ENCODE measurements around the gene LITAFD.
"Not testable (repeated sequence)": the region's sequence is repeated elsewhere in the genome, so short reads cannot be mapped to it uniquely, and the experiment has no call there.

The LITAFD gene

GRCh38 chr16:8899709-8900317 is 17.7 kb downstream of the LITAFD start:
- no peak for DNase-seq

GRCh38 chr16:8900343-8900742 is 18.2 kb downstream of the LITAFD start:
- DNase-seq: no peak

DNA sequence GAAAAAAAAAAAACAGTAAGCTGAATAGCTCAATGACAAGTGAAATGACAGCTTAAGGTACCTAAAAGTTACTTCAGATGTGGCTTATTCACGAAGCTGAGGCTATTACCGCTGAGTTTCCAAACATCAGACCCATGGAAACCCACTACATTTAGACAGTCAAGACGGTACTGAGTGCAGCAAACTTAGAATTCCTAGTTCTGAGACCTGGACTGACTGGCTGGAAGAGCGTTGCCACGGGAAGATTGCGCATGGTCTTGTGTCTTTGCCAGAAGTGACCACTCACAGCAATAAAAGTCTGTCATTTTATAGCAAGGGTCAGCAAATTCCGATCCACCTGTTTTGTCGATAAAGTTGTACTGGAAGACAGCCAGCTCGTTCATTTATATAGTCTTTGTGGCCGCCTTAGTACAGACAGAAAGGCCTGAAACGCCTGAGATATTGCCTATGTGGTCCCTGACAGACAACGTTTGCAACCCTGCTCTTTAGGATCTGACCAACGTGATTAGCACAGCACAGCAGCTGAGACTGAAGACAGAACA is 19.2 kb downstream of the LITAFD start:
- no peak for DNase-seq

GRCh38 chr16:8903004-8903403 is 20.9 kb downstream of the LITAFD start:
- DNase-seq: no peak

GRCh38 chr16:8904018-8904430 is 21.9 kb downstream of the LITAFD start:
- DNase-seq: no peak

DNA sequence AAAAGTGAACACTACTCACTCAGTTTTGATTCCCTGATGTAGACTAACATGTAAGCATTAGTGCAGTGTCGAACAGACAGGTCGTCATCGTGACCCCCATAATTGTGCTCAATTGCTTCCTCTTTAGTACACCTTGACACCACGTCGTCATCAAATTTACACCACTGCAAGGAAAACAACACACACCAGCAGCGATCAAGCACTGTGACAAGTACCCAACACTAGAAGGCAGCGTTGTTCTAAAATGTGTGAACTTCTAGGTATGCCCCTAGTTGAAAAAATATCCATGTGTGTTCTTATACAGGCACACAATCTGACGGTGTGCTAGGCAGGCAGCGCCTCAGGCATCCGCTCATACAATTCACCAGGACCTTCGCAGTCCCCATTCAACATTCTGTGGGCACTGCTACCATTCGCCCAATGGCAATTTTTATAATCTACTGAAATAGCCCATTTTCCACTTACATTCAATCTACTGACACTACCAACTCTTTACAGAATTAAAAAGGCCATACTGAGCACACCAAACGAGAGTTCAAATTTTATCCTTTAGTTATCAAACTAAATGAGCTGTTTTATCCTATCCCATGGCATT is 23.1 kb downstream of the LITAFD start:
- no peak for DNase-seq

DNA sequence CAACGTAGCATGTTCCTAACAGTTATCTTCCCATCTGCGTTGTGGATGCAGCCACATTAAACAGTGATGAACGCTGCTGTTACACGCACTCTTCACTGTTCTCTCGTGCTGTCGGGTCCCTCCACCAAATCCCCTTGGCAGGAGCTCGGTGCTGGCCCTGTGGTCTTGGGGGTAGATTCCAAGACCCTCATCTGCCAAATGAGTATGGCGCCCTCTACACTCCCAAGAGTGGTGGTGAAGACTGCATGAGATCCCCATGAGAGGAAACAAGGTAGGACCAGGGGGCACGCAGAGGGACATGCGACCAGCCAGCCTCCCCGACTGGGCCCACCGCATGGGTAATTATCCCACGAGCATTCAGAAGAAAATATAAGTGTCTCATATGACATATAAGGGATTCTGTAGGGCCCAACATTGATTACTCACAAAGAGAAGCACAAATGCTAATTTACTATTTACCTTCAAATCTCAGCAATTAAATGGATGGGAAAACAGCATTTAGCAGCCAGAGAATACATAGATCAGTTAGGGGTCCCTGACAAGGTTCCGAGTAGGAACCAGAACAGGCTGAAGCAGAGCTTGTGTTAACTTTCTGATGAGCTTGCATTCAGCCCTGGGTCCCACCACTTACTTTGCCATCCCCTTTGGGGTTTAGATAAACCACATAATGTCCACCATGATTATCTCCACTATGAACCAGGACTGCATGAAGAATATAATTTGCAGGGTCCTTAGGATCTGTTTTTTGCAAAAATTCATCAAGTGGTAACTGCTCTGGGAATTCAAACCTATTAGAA is 23.8 kb downstream of the LITAFD start:
- DNase-seq: no peak

DNA sequence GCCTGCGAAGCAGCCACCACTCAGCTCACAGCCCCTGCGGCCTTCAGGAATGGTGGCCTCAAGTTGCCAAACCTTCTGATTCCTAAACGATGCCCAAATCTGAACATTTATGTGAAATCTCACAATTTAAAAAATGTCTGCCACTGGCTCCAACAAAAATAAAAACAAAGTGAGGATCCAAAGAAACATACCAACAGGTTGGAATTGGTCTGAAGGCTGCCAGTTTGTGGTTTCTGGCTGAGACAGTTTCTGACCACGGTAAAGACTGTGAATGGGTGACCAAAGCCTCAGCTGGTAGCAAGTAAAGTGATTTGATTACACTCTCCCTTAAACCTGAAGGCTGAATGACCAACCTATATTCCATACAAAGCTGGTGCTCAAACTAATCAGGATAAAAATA is 24.9 kb downstream of the LITAFD start:
- DNase-seq: no peak

GRCh38 chr16:8908810-8909468 is 26.8 kb downstream of the LITAFD start:
- no peak for DNase-seq

GRCh38 chr16:8910811-8911210 is 28.7 kb downstream of the LITAFD start:
- DNase-seq: no peak

- DNase-seq: no peak
These were observed 30.6 kb downstream of the LITAFD start for GRCh38 chr16:8912793-8913192.

- DNase-seq: no peak
These were observed 31.9 kb downstream of the LITAFD start for GRCh38 chr16:8914098-8914497.

- DNase-seq: no peak
These were observed 33.7 kb downstream of the LITAFD start for GRCh38 chr16:8915722-8916301.

DNA sequence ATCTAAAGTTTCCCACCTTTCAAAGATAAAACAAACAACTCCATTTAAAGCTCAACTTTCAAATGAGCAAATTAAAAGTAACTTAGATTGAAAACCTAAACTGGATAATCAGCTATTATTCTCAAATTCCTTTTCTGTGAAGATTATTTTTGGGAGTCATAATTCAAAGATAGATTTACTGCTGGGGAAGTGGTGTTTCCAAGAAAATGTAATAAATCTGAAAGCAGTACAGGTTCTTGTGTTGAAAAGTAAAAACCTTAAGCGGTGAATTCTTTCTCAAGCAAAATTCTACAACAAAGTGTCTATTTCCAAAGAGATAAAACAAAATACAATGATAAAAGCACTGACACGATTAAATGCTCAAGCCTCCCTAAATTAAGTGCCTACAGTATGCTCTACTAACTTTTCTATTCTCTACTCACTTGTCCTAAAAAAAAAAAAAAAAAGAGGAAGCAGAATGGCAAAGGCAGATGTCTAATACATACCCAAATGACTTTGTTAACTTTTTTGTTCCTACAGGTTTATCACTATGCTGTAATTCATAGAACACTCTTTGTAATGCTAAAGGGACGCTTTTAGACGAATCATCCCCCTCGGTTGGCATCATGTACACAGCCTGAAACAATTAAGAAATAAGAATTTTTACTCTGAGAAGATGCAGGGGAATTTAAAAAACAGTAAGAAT is 34.5 kb downstream of the LITAFD start:
- DNase-seq: no peak

- not testable (repeated sequence) for DNase-seq
These were observed 35.2 kb downstream of the LITAFD start for GRCh38 chr16:8917336-8917735.

DNA sequence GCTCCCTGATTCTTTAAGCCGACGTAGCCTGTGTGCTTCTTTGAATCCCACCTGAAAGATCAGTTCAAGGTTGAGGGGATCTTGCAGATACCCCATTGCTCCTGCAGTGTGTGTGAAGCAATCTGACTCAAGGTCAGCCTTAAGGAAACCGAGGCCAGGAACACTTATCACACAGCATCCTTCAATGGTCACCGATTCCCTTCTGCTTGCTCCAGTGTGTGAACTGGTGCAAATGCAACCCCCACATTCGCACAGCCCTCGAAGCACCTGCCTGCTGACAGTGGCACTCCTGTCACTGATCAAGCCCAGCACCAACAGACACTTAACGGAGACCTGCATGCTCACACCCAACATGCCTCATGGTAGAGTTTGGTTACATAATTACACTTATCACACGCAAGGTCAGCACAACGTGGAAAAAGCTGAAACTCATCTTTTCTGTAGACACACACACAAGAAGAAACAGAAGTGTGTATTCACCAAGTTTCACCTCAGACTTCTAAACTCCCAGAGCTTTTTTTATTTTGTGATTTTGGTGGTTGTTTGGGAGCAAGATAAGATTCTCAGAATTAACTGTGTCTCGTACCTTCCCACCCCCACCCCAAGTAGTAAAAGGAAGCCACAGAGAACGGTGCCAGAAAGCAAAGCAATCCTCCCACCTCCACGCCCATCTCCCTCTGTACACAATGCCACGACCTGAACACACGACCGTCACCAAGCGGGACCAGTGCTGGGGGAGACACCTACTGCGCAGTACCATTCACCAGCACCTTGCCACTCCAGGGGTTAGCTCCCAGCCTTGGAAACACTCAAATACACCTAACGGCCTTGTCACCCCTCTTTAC is 37.2 kb downstream of the LITAFD start:
- DNase-seq: no peak

- DNase-seq: no peak
These were observed 37.8 kb downstream of the LITAFD start for GRCh38 chr16:8919934-8920462.

GRCh38 chr16:8920645-8921346 is 38.6 kb downstream of the LITAFD start:
- DNase-seq: no peak

GRCh38 chr16:8921347-8921984 is 39.3 kb downstream of the LITAFD start:
- peak in 1 of 2 experiments; percentile 38 for DNase-seq

- DNase-seq: no peak
These were observed 41.0 kb downstream of the LITAFD start for GRCh38 chr16:8923199-8923598.
